ENCODE data around the gene OR13C8. TPM values are rescaled to one million over a fixed set of nuclear protein-coding genes. Genes with fewer than 3 reads are reported as not detected.

Gene OR13C8
- total RNA-seq, 1 experiment from 2014 or later: not detected

DNA sequence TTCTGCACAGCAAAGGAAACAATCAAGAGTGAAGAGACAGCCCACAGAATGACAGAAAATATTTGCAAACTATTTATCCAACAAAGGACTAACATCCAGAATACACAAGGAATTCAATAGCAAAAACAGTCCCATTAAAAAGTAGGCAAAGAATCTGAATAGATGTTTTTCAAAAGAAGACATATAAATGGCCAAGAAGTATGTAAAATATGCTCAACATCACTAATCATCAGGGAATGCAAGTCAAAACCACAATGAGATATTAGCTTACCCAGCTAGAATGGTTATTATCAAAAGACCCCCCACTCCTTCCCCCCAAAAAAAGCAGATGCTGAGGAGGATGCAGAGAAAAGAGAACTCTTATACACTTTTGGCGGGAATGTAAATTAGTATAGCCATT is 13.4 kb upstream of the OR13C8 start:
- no TSS peak for BruUV-seq (replicated peaks)
- H3K4me1 ChIP-seq (ENCODE audit: control insufficient read depth, insufficient read depth, low read length): no peaks in the 10 kb centered on the region
- POLR2A ChIA-PET: no interaction called here
- no peaks in the 10 kb centered on the region for H3K9me3 ChIP-seq (ENCODE audit: control insufficient read depth, insufficient read depth, low read depth, low read length)
- H3K36me3 ChIP-seq (ENCODE audit: control insufficient read depth, insufficient read depth, low read length): no peaks in the 10 kb centered on the region
- TF ChIP-seq TCF7L2 (IDR thresholded peaks at IDR 0.05; ENCODE audit: low read depth, low read length): no peak
- TF ChIP-seq POLR2AphosphoS5 (IDR thresholded peaks at IDR 0.05; ENCODE audit: low read depth, low read length): no peak
- TF ChIP-seq CTCF (IDR thresholded peaks at IDR 0.05): no peak
- TF ChIP-seq, protein P1, sequence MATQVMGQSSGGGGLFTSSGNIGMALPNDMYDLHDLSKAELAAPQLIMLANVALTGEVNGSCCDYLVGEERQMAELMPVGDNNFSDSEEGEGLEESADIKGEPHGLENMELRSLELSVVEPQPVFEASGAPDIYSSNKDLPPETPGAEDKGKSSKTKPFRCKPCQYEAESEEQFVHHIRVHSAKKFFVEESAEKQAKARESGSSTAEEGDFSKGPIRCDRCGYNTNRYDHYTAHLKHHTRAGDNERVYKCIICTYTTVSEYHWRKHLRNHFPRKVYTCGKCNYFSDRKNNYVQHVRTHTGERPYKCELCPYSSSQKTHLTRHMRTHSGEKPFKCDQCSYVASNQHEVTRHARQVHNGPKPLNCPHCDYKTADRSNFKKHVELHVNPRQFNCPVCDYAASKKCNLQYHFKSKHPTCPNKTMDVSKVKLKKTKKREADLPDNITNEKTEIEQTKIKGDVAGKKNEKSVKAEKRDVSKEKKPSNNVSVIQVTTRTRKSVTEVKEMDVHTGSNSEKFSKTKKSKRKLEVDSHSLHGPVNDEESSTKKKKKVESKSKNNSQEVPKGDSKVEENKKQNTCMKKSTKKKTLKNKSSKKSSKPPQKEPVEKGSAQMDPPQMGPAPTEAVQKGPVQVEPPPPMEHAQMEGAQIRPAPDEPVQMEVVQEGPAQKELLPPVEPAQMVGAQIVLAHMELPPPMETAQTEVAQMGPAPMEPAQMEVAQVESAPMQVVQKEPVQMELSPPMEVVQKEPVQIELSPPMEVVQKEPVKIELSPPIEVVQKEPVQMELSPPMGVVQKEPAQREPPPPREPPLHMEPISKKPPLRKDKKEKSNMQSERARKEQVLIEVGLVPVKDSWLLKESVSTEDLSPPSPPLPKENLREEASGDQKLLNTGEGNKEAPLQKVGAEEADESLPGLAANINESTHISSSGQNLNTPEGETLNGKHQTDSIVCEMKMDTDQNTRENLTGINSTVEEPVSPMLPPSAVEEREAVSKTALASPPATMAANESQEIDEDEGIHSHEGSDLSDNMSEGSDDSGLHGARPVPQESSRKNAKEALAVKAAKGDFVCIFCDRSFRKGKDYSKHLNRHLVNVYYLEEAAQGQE (IDR thresholded peaks at IDR 0.05; ENCODE audit: insufficient read depth in 1 of 2, low read depth in 2 of 2, low read length in 1 of 2): no peak
- TF ChIP-seq SIN3A (IDR thresholded peaks at IDR 0.05; ENCODE audit: borderline replicate concordance, insufficient read depth, low read depth, low read length): no peak
- no peak overlapping the region for H3K27ac ChIP-seq (ENCODE audit: low read length)
- intact Hi-C loops (cut with micrococcal nuclease; ENCODE audit: unreplicated experiment) (no loop called here), in situ Hi-C loops (cut with HindIII; ENCODE audit: low pct_unique_long_range_greater_than_20kb, low sequenced_read_pairs) (no loop called here)
- no peak overlapping the region for H3K4me3 ChIP-seq (ENCODE audit: low read depth in 2 of 2, low read length in 2 of 2)
- CTCF ChIA-PET: no interaction called here
- no peaks in the 10 kb centered on the region for H3K27me3 ChIP-seq (ENCODE audit: control insufficient read depth, insufficient read depth, low read length)
- DNase-seq (ENCODE audit: low read depth, low spot score) (no peak), ATAC-seq (no peak)

DNA sequence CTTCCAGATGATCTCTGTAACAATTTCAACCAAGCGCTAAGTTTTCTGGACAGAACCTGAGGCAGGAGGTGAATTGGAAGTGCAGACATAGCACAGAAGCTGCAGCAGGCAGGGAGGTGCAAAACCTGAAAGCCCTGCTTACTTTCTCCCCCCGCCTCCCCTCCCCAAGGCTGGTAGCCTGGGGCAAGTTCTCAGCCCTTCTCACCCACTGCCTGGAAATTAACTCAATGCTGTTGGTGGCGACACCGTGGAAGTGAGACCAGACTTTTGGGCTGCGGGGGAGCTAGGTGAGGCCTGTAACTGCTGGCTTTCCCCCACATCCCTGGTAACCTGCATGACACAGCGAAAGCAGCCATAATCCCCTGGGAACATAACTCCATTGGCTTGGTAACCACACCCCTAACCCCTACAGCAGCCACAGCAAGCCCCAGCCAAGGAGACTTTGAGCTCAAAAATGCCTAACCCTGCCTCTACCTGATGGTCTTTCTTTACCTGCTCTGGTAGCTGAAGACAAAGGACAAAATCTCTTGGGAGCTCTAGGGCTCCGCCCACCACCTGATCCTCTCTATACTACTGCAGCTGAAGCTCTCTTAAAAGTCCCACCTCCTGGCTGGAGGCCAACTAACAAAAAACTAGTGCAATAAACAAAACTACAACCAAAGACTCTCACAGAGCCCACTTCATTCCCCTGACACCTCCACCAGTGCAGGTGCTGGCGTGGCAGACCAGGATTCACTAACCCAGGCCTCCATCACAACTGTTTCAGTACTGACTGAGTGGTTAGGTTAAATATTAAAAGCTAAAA is 11.9 kb upstream of the OR13C8 start:
- in situ Hi-C loops (cut with HindIII; ENCODE audit: low pct_unique_long_range_greater_than_20kb, low sequenced_read_pairs): no loop called here
- TF ChIP-seq TCF7L2 (IDR thresholded peaks at IDR 0.05; ENCODE audit: low read depth, low read length): no peak
- intact Hi-C loops (cut with micrococcal nuclease; ENCODE audit: unreplicated experiment): no loop called here
- Histone ChIP-seq H3K36me3 (ENCODE audit: control insufficient read depth, insufficient read depth, low read length) (no peaks in the 10 kb centered on the region), H3K27ac (ENCODE audit: low read length) (no peak overlapping the region), H3K27me3 (ENCODE audit: control insufficient read depth, insufficient read depth, low read length) (no peaks in the 10 kb centered on the region), H3K9me3 (ENCODE audit: control insufficient read depth, insufficient read depth, low read depth, low read length) (no peaks in the 10 kb centered on the region), H3K4me3 (ENCODE audit: low read depth in 2 of 2, low read length in 2 of 2) (no peak overlapping the region), H3K4me1 (ENCODE audit: control insufficient read depth, insufficient read depth, low read length) (no peaks in the 10 kb centered on the region)
- ATAC-seq: no peak
- BruUV-seq (replicated peaks): no TSS peak
- ChIA-PET CTCF (no interaction called here), POLR2A (no interaction called here)
- no peak for DNase-seq (ENCODE audit: low read depth, low spot score)

GRCh38 chr9:104564358-104564757 is 4.6 kb upstream of the OR13C8 start:
- no TSS peak for BruUV-seq (replicated peaks)
- TF ChIP-seq TCF7L2 (IDR thresholded peaks at IDR 0.05; ENCODE audit: low read depth, low read length) (no peak), CTCF (IDR thresholded peaks at IDR 0.05) (no peak), POLR2AphosphoS5 (IDR thresholded peaks at IDR 0.05; ENCODE audit: low read depth, low read length) (no peak), SIN3A (IDR thresholded peaks at IDR 0.05; ENCODE audit: borderline replicate concordance, insufficient read depth, low read depth, low read length) (no peak)
- TF ChIP-seq, protein P1 (IDR thresholded peaks at IDR 0.05; ENCODE audit: insufficient read depth in 1 of 2, low read depth in 2 of 2, low read length in 1 of 2): no peak
- no peak overlapping the region for H3K4me3 ChIP-seq (ENCODE audit: low read depth in 2 of 2, low read length in 2 of 2)
- intact Hi-C loops (cut with micrococcal nuclease; ENCODE audit: unreplicated experiment): no loop called here
- no peaks in the 10 kb centered on the region for H3K9me3 ChIP-seq (ENCODE audit: control insufficient read depth, insufficient read depth, low read depth, low read length)
- in situ Hi-C loops (cut with HindIII; ENCODE audit: low pct_unique_long_range_greater_than_20kb, low sequenced_read_pairs): no loop called here
- H3K27me3 ChIP-seq (ENCODE audit: control insufficient read depth, insufficient read depth, low read length): no peaks in the 10 kb centered on the region
- CTCF ChIA-PET: no interaction called here
- no peaks in the 10 kb centered on the region for H3K36me3 ChIP-seq (ENCODE audit: control insufficient read depth, insufficient read depth, low read length)
- POLR2A ChIA-PET: no interaction called here
- no peak overlapping the region for H3K27ac ChIP-seq (ENCODE audit: low read length)
- H3K4me1 ChIP-seq (ENCODE audit: control insufficient read depth, insufficient read depth, low read length): no peaks in the 10 kb centered on the region
- ATAC-seq (no peak), DNase-seq (ENCODE audit: low read depth, low spot score) (no peak)
